Effector memory CD4-positive, alpha-beta T cell (primary cell): ENCODE measurements around the gene SNX27.
"Not testable (repeated sequence)": the region's sequence is repeated elsewhere in the genome, so short reads cannot be mapped to it uniquely, and the experiment has no call there.

Experiments used
- DNase-seq, 3 donors: peaks; one replicate each; pipeline ENCODE4 v3.0.0-alpha.2; 2020
- H3K27ac ChIP-seq: 2 replicates; pipeline ENCODE4 v1.7.0; 2013; ENCODE audit warnings: mild to moderate bottlenecking, low read length, moderate library complexity; ENCODE audit not compliant: insufficient read depth, poor library complexity, severe bottlenecking
- H3K27me3 ChIP-seq: replicated peaks from 2 replicates; pipeline ENCODE4 v1.7.0; 2013; ENCODE audit warnings: mild to moderate bottlenecking, low read length; ENCODE audit not compliant: insufficient read depth, control insufficient read depth, poor library complexity, severe bottlenecking
- H3K36me3 ChIP-seq: 2 replicates; pipeline ENCODE4 v1.7.0; 2013; ENCODE audit warnings: mild to moderate bottlenecking, low read length, moderate library complexity; ENCODE audit not compliant: control insufficient read depth, insufficient read depth
- H3K4me1 ChIP-seq: 2 replicates; pipeline ENCODE4 v1.7.0; 2013; ENCODE audit warnings: low read length, mild to moderate bottlenecking; ENCODE audit not compliant: control insufficient read depth, insufficient read depth, poor library complexity, severe bottlenecking
- H3K4me3 ChIP-seq: 2 replicates; pipeline ENCODE4 v1.7.0; 2013; ENCODE audit warnings: low read length, low read depth, mild to moderate bottlenecking; ENCODE audit not compliant: insufficient read depth, poor library complexity, severe bottlenecking
- H3K9me3 ChIP-seq: 2 replicates; pipeline ENCODE4 v1.7.0; 2013; ENCODE audit warnings: mild to moderate bottlenecking, low read length, moderate library complexity; ENCODE audit not compliant: control insufficient read depth

The SNX27 gene

DNA sequence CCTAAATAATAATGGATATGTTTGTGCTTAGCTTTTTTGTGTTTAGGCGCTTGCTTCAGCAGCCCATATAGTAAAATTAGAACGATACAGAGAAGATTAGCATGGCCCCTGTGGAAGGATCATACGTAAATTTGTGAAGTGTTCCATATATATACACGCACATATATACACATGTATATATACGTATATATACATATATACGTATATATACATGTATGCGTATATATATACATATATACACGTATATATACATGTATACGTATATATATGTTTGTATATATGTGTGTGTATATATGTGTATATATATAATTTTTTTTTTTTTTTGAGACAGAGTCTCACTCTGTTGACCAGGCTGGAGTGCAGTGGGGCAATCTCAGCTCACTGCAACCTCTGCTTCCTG is 17.4 kb downstream of the SNX27 start:
- no peak for DNase-seq
- Histone ChIP-seq H3K27me3 (no peaks in the 10 kb centered on the region), H3K4me3 (no peak overlapping the region), H3K9me3 (no peaks in the 10 kb centered on the region), H3K36me3 (no peaks in the 10 kb centered on the region), H3K4me1 (no peaks in the 10 kb centered on the region), H3K27ac (no peak overlapping the region)

DNA sequence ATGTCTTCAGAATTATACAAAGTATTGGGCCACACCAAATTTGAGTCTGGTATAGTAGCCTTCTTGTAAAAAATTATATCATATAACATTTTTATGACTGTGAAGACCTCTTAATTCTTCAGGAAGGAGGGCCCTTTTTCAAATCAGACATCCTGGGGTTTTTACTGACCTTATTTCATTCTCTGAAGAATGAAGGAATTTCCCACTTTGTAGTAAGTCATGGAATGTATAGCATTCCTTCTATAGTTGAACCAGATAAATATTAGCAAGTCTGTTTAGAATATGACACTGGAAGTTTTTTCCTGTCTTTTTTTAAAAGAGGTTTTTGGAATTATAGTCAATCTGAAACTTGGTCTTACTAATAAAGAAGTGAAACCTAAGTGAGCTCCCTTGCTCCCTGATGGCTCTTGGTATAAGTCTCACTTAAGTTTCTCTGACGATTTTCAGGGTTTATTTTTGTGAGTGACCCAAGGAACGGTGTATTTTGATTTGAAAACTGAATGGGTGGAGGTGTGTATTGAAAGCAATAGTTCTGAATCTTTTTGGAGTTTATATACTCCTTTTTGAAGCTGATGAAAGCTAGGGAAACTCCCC is 23.7 kb downstream of the SNX27 start:
- Histone ChIP-seq H3K4me1 (peaks cover 5% of the 10 kb centered on the region), H3K9me3 (no peaks in the 10 kb centered on the region), H3K27me3 (no peaks in the 10 kb centered on the region), H3K27ac (no peak overlapping the region), H3K36me3 (no peaks in the 10 kb centered on the region), H3K4me3 (no peak overlapping the region)
- no peak for DNase-seq

DNA sequence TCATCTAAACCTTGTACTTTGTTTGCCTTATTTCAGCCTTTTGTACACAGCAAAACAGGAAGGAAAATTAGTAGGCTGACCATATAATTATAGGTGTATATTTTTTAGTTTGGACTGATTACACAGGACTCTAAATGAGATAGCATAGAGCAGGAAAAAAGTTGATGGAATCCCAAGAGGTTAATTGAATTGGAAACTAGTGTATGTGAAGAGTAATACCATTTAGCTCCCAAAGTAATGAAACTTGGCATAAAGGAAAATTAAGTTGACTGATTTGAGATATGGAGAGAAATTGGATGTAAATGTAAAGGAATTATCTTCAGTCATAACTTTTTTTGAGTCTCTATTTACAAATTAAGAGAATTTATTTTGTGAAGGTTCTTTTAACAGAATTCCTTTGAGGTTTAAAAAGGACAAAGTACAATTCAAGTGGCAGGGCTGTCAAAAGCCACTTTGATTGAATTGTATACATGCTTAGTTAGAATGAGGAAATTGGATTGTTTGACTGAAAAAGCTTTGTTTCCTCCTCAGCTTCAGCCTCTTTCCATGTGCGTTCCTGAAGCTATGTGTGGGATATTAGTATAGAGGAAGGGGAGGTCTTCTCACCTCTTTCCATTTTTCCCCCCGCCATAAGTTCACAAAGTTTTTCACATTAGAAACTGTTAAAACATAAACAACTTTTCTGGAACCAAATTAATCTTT is 26.4 kb downstream of the SNX27 start:
- Histone ChIP-seq H3K4me1 (peaks cover 5% of the 10 kb centered on the region), H3K27ac (no peak overlapping the region), H3K27me3 (no peaks in the 10 kb centered on the region), H3K9me3 (no peaks in the 10 kb centered on the region), H3K36me3 (no peaks in the 10 kb centered on the region), H3K4me3 (no peak overlapping the region)
- DNase-seq: no peak

DNA sequence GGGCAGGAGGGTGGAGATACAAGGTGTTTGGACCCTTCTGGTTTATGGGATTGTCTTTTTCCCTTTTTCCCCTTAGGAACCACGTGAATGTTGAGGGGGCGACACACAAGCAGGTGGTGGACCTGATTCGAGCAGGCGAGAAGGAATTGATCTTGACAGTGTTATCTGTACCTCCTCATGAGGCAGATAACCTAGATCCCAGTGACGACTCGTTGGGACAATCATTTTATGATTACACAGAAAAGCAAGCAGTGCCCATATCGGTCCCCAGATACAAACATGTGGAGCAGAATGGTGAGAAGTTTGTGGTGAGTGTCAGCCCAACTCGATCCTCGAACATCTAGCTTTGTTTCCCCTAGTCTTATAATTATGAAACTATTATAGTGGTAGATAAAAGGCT is 27.0 kb downstream of the SNX27 start:
- Histone ChIP-seq H3K27me3 (no peaks in the 10 kb centered on the region), H3K9me3 (no peaks in the 10 kb centered on the region), H3K27ac (no peak overlapping the region), H3K36me3 (no peaks in the 10 kb centered on the region), H3K4me3 (no peak overlapping the region), H3K4me1 (peaks cover 5% of the 10 kb centered on the region)
- DNase-seq: no peak

DNA sequence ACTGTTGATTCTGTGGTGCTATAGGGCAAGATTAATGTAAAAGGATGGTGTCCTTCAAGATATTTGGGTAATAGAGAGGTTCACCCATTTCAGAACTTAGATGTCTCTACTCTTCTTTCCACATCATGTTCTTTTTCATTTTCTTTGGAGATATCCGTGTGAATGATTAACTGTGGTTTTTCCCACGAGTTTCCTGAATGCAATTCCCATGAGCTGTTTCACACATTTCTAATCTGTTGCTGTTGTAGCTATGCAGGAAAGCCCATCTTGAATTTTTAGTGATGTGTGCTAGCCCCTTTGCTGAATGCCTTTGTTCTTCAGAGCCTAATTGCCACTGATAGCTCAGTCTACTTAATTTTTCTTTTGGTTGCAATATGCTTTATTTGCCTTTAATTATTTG is 27.6 kb downstream of the SNX27 start:
- H3K27ac ChIP-seq: no peak overlapping the region
- no peak for DNase-seq

DNA sequence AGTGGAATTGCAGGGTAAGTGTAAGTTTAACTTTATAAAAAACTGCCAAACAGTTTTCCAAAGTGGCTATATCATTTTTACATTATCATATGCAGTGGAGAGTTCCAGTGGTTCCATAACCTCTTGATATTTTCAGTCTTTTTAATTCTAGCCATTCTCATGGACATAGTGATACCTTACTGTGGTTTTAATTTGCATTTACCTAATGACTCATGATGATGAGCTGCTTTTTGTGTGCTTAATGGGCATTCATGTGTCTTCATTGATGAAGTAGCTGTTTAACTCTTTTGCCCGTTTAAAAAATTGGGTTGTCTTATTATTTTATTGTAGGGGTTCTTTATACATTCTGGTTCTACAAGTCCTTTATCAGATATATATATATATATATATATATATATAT is 29.4 kb downstream of the SNX27 start:
- DNase-seq: no peak
- Histone ChIP-seq H3K4me3 (no peak overlapping the region), H3K36me3 (no peaks in the 10 kb centered on the region), H3K9me3 (no peaks in the 10 kb centered on the region), H3K27me3 (no peaks in the 10 kb centered on the region), H3K4me1 (peaks cover 5% of the 10 kb centered on the region), H3K27ac (no peak overlapping the region)

More for the DNA sequence above, 27.6 kb downstream of the SNX27 start:
- Histone ChIP-seq H3K4me1 (peaks cover 5% of the 10 kb centered on the region), H3K9me3 (no peaks in the 10 kb centered on the region), H3K27me3 (no peaks in the 10 kb centered on the region), H3K36me3 (no peaks in the 10 kb centered on the region), H3K4me3 (no peak overlapping the region)

DNA sequence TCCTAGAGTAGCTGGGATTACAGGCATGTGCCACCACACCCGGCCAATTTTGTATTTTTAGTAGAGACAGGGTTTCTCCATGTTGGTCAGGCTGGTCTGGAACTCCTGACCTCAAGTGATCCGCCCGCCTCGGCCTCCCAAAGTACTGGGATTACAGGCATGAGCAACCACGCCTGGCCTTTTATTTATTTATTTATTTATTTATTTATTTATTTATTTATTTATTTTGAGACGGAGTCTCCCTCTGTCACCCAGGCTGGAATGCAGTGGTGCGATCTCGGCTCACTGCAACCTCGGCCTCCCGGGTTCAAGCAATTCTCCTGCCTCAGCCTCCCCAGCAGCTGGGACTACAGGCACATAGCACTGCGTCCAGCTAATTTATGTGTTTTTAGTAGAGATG is 31.2 kb downstream of the SNX27 start:
- not testable (repeated sequence) for H3K36me3 ChIP-seq, H3K9me3 ChIP-seq, H3K4me1 ChIP-seq, H3K27me3 ChIP-seq, H3K27ac ChIP-seq, DNase-seq, H3K4me3 ChIP-seq

DNA sequence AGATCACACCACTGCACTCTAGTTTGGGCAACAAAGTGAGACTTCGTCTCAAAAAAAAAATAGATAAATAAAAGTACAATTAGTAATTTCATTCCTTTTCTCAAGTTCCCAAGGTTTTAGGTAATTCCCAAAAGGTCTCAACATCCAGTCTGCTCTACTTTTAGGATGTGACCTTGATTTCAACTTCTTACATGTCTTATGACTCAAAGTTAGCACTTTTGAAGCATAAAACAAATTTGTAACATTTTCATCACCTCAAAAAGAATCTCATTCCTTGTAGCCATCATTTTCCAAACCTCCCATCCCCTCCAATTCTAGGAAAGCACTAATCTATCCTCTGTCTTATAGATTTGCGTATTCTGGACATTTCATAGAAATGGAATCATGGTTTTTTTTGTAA is 32.2 kb downstream of the SNX27 start:
- H3K27ac ChIP-seq: no peak overlapping the region
- H3K36me3 ChIP-seq: peaks cover 4% of the 10 kb centered on the region
- no peaks in the 10 kb centered on the region for H3K9me3 ChIP-seq
- no peak for DNase-seq
- no peaks in the 10 kb centered on the region for H3K27me3 ChIP-seq
- no peak overlapping the region for H3K4me3 ChIP-seq
- no peaks in the 10 kb centered on the region for H3K4me1 ChIP-seq

DNA sequence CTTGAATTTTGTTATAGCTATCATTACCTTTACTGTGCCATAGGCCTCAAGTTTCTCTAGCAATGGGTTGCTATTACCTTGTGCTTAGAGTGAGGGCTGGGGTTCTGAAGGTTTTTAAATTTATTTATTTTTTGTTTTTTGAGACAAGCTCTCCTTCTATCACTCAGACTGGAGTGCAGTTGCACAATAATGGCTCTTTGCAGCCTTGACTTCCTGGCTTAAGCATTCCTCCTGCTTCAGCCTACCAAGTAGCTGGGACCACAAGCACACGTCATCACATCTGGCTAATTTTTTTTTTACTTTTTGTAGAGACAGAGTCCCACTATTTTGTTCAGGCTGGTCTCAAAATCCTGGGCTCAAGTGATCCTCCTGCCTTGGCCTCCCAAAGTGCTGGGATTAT is 41.5 kb downstream of the SNX27 start:
- peaks cover 2% of the 10 kb centered on the region for H3K4me1 ChIP-seq
- no peak overlapping the region for H3K27ac ChIP-seq
- no peaks in the 10 kb centered on the region for H3K9me3 ChIP-seq
- no peaks in the 10 kb centered on the region for H3K27me3 ChIP-seq
- peaks cover 7% of the 10 kb centered on the region for H3K36me3 ChIP-seq
- DNase-seq: no peak
- H3K4me3 ChIP-seq: no peak overlapping the region

DNA sequence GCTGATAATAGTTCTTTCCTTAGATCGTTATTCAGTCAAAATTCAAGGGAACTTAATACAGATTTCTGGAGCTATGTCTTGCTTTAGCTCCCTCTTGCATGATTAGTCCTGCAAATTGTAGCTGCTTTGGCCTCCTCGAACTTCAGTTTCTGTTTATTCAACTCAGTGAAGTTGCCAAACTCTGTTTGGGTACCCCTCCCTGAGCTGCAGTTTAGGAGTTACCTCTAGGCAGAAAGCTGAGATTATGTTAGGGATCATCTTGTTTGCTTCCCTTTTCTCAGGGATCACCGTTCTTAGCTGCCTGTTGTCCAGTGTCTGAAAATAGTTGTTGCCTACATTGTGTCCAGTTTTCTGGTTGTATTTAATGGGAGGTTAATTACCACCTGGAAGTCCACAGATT is 43.5 kb downstream of the SNX27 start:
- Histone ChIP-seq H3K36me3 (peaks cover 11% of the 10 kb centered on the region), H3K27me3 (no peaks in the 10 kb centered on the region)
- no peak for DNase-seq

More for the DNA sequence above, 43.5 kb downstream of the SNX27 start:
- Histone ChIP-seq H3K4me1 (peaks cover 2% of the 10 kb centered on the region), H3K27ac (no peak overlapping the region), H3K9me3 (no peaks in the 10 kb centered on the region), H3K4me3 (no peak overlapping the region)
